T-cell (primary cell): ENCODE data around the gene TES. TPM values are rescaled to one million over a fixed set of nuclear protein-coding genes. Genes with fewer than 3 reads are reported as not detected.
"Not testable (repeated sequence)": the region's sequence is repeated elsewhere in the genome, so short reads cannot be mapped to it uniquely, and the experiment has no call there.

Experiments used
- ATAC-seq, 4 experiments: fragments of 200-7000 bp in 3 of 4; fragments of 150-1000 bp in 1 of 4; cut with Tn5 transposase; replicated peaks in 1 of 4; 1 replicate in 3 of 4; 2 replicates in 1 of 4; pipeline ENCODE4 v1.10.0; 2021; ENCODE audit warnings: moderate library complexity in 3 of 4, mild to moderate bottlenecking in 2 of 4, moderate number of reproducible peaks in 1 of 4
- CTCF ChIA-PET, 2 donors: fragments of 300-600 bp; sonication (Branson Sonifier 250); formaldehyde crosslinking; loops; one replicate each; lab custom pipeline; 2022; ENCODE audit warnings: antibody characterized with exemption in 2 of 2; lab: Charles Lee
- POLR2A ChIA-PET, 2 donors: fragments of 300-600 bp; sonication (Branson Sonifier 250); formaldehyde crosslinking; loops; one replicate each; lab custom pipeline; 2022; ENCODE audit warnings: antibody characterized with exemption in 2 of 2; lab: Charles Lee
- DNase-seq, 35 experiments: peaks; one replicate each; pipeline versions ENCODE4 v3.0.0 to v3.0.0-alpha.2; 2013 to 2023
- H3K27ac ChIP-seq: one replicate; pipeline ENCODE4 v1.5.1; 2013; ENCODE audit warnings: low read length
- H3K27me3 ChIP-seq, 2 experiments: replicated peaks in 1 of 2; 1 replicate in 1 of 2; 2 replicates in 1 of 2; pipeline versions ENCODE4 v1.6.1 to v1.7.0; 2013; ENCODE audit warnings: low read length in 1 of 2, mixed read lengths in 1 of 2; ENCODE audit not compliant: control insufficient read depth in 2 of 2, insufficient read depth in 2 of 2; ENCODE audit errors: extremely low read depth in 1 of 2
- H3K36me3 ChIP-seq, 2 donors: 1 replicate in 1 of 2; 2 replicates in 1 of 2; pipeline versions ENCODE4 v1.6.1 to v1.7.0; 2013; ENCODE audit warnings: low read length in 1 of 2; ENCODE audit not compliant: control insufficient read depth in 2 of 2, insufficient read depth in 1 of 2; ENCODE audit errors: extremely low read depth in 1 of 2
- H3K4me1 ChIP-seq, 2 experiments: 1 replicate in 1 of 2; 2 replicates in 1 of 2; pipeline versions ENCODE4 v1.6.1 to v1.7.0; 2013; ENCODE audit warnings: low read length in 2 of 2, mixed read lengths in 1 of 2; ENCODE audit not compliant: insufficient read depth in 2 of 2, control insufficient read depth in 1 of 2; ENCODE audit errors: extremely low read depth in 1 of 2
- H3K4me3 ChIP-seq, 2 donors: 1 replicate in 1 of 2; 2 replicates in 1 of 2; pipeline versions ENCODE4 v1.5.1 to v1.7.0; 2013; ENCODE audit warnings: mild to moderate bottlenecking in 2 of 2, low read length in 1 of 2, moderate library complexity in 1 of 2; ENCODE audit not compliant: control insufficient read depth in 1 of 2; ENCODE audit errors: extremely low read depth in 1 of 2
- H3K9me3 ChIP-seq: 2 replicates; pipeline ENCODE4 v1.7.0; 2013
- H3K27ac Mint-ChIP-seq, 2 donors: one replicate each; pipeline ENCODE4 v1.8.0; 2020 to 2021; ENCODE audit warnings: mild to moderate bottlenecking in 2 of 2, mixed read lengths in 2 of 2
- H3K27me3 Mint-ChIP-seq, 2 donors: one replicate each; pipeline ENCODE4 v1.8.0; 2021 to 2022; ENCODE audit warnings: mixed read lengths in 2 of 2
- H3K36me3 Mint-ChIP-seq: one replicate; pipeline ENCODE4 v1.8.0; 2021; ENCODE audit warnings: mixed read lengths
- H3K4me1 Mint-ChIP-seq, 3 donors: one replicate each; pipeline ENCODE4 v1.8.0; 2020 to 2022; ENCODE audit warnings: mixed read lengths in 3 of 3, mild to moderate bottlenecking in 1 of 3
- H3K4me3 Mint-ChIP-seq, 3 donors: one replicate each; pipeline ENCODE4 v1.8.0; 2020 to 2022; ENCODE audit warnings: mild to moderate bottlenecking in 3 of 3, mixed read lengths in 3 of 3, moderate library complexity in 3 of 3
- H3K9me3 Mint-ChIP-seq, 3 donors: one replicate each; pipeline ENCODE4 v1.8.0; 2020 to 2022; ENCODE audit warnings: mixed read lengths in 3 of 3
- WGBS: methylation state at CpG from one replicate; pipeline ENCODE4 v1.1.5; 2013; ENCODE audit warnings: missing lambda C conversion rate; ENCODE audit not compliant: insufficient coverage; 5-methylcytosine and 5-hydroxymethylcytosine counted together
- total RNA-seq, 35 experiments: library from RNA in 6 of 35; stranded (reverse) in 6 of 35; fragments of 120-200 nt in 1 of 35; gene quantifications; one replicate each; pipeline versions ENCODE4 v1.2.1 to v1.2.4 and lab custom pipeline; 2013 to 2026

TES gene
- total RNA-seq, 5 donors from 2014 or later (not counting 1 experiment from before 2014, with no cell fraction given), result 101 to 132 (median 117) TPM

GRCh38 chr7:116172353-116172752, 38.0 kb upstream of the TES start:
- POLR2A ChIA-PET, result no interaction called here
- H3K4me3 ChIP-seq, result no peak overlapping the region

GRCh38 chr7:116173051-116174028, 37.0 kb upstream of the TES start:
- no peaks in the 10 kb centered on the region for H3K27me3 ChIP-seq
- WGBS, result 82% methylated on average over 7 of the region's 8 CpGs
- Mint-ChIP-seq H3K9me3 (peaks cover 0 to 3% (median 3%) of the 10 kb centered on the region in 3 donors), H3K36me3 (no peaks in the 10 kb centered on the region), H3K4me1 (no peaks in the 10 kb centered on the region), H3K4me3 (no peak overlapping the region), H3K27me3 (peaks cover 4 to 8% of the 10 kb centered on the region in 2 donors), H3K27ac (no peak overlapping the region)
- no peak overlapping the region for H3K4me3 ChIP-seq
- POLR2A ChIA-PET, result no interaction called here
- no peaks in the 10 kb centered on the region for H3K4me1 ChIP-seq
- DNase-seq, result peak in 12 of 35 experiments; percentile 8 to 76 (median 18)
- CTCF ChIA-PET, result interaction anchor here (0.5 to 5.3 kb wide), 17 partner anchors 8 to 638 kb away, joined by 3 to 45 read pairs (median 7); no protein-coding TSS in a partner anchor
- no peaks in the 10 kb centered on the region for H3K36me3 ChIP-seq
- H3K27ac ChIP-seq, result no peak overlapping the region
- H3K9me3 ChIP-seq, result no peaks in the 10 kb centered on the region
- peak in 2 of 4 experiments; percentile 56 to 61 for ATAC-seq

More at GRCh38 chr7:116172353-116172752, 38.0 kb upstream of the TES start:
- H3K9me3 ChIP-seq, result no peaks in the 10 kb centered on the region
- Mint-ChIP-seq H3K9me3 (peaks cover 0 to 3% (median 3%) of the 10 kb centered on the region in 3 donors), H3K27me3 (peaks cover 4 to 8% of the 10 kb centered on the region in 2 donors), H3K36me3 (no peaks in the 10 kb centered on the region), H3K4me1 (peaks cover 2 to 3% (median 2%) of the 10 kb centered on the region in 3 donors), H3K27ac (no peak overlapping the region), H3K4me3 (no peak overlapping the region)
- no peaks in the 10 kb centered on the region for H3K4me1 ChIP-seq
- CTCF ChIA-PET, result interaction anchor here (0.5 to 5.3 kb wide), 15 partner anchors 8 to 758 kb away, joined by 3 to 45 read pairs (median 7); no protein-coding TSS in a partner anchor
- no peaks in the 10 kb centered on the region for H3K27me3 ChIP-seq
- no peaks in the 10 kb centered on the region for H3K36me3 ChIP-seq
- ATAC-seq (no peak), DNase-seq (no peak)
- no peak overlapping the region for H3K27ac ChIP-seq

GRCh38 chr7:116175095-116175494, 35.2 kb upstream of the TES start:
- CTCF ChIA-PET, result interaction anchor here (1.1 to 5.3 kb wide), 8 partner anchors 36 to 416 kb away, joined by 3 to 45 read pairs (median 10); no protein-coding TSS in a partner anchor
- not testable (repeated sequence) for DNase-seq, H3K9me3 ChIP-seq, H3K27ac Mint-ChIP-seq, H3K27me3 Mint-ChIP-seq, H3K27me3 ChIP-seq, H3K36me3 Mint-ChIP-seq, H3K36me3 ChIP-seq, H3K4me3 ChIP-seq, H3K4me3 Mint-ChIP-seq, H3K4me1 ChIP-seq, H3K27ac ChIP-seq, H3K4me1 Mint-ChIP-seq, ATAC-seq, H3K9me3 Mint-ChIP-seq
- no CpG with 5 or more reads among the region's 3 CpGs for WGBS
- POLR2A ChIA-PET, result interaction anchor here in 1 of 2 donors (1.2 kb wide), 1 partner anchor 42 kb away, joined by 3 read pairs; no protein-coding TSS in a partner anchor

- DNase-seq (no peak), ATAC-seq (no peak)
- ChIA-PET POLR2A (interaction anchor here (0.7 to 1.2 kb wide), 3 partner anchors 13 to 75 kb away, joined by 3 to 4 read pairs (median 3); no protein-coding TSS in a partner anchor), CTCF (interaction anchor here (0.7 to 8.7 kb wide), 13 partner anchors 27 to 634 kb away, joined by 3 to 450 read pairs (median 4); no protein-coding TSS in a partner anchor)
- WGBS, result 100% methylated on average over 2 of the region's 2 CpGs
- no peaks in the 10 kb centered on the region for H3K27me3 ChIP-seq
- Mint-ChIP-seq H3K27me3 (peaks cover 0 to 4% of the 10 kb centered on the region in 2 donors), H3K4me1 (peaks cover 0 to 7% (median 7%) of the 10 kb centered on the region in 3 donors), H3K9me3 (peaks cover 0 to 3% (median 3%) of the 10 kb centered on the region in 3 donors), H3K27ac (no peak overlapping the region), H3K4me3 (no peak overlapping the region), H3K36me3 (no peaks in the 10 kb centered on the region)
- no peak overlapping the region for H3K27ac ChIP-seq
- no peaks in the 10 kb centered on the region for H3K4me1 ChIP-seq
- no peaks in the 10 kb centered on the region for H3K9me3 ChIP-seq
- no peak overlapping the region for H3K4me3 ChIP-seq
- H3K36me3 ChIP-seq, result no peaks in the 10 kb centered on the region
These were observed 34.1 kb upstream of the TES start for GRCh38 chr7:116176226-116176625.

- ATAC-seq (no peak), DNase-seq (no peak)
- H3K36me3 ChIP-seq, result no peaks in the 10 kb centered on the region
- H3K27ac ChIP-seq, result no peak overlapping the region
- Mint-ChIP-seq H3K4me1 (peaks cover 0 to 8% (median 8%) of the 10 kb centered on the region in 3 donors), H3K4me3 (no peak overlapping the region), H3K27ac (no peak overlapping the region), H3K36me3 (no peaks in the 10 kb centered on the region), H3K27me3 (no peaks in the 10 kb centered on the region), H3K9me3 (peaks cover 0 to 3% (median 3%) of the 10 kb centered on the region in 3 donors)
- no peaks in the 10 kb centered on the region for H3K4me1 ChIP-seq
- WGBS, result 100% methylated on average over 1 of the region's 3 CpGs
- ChIA-PET CTCF (interaction anchor here (0.7 to 8.7 kb wide), 18 partner anchors 10 to 633 kb away, joined by 3 to 450 read pairs (median 4); no protein-coding TSS in a partner anchor), POLR2A (no interaction called here)
- H3K9me3 ChIP-seq, result no peaks in the 10 kb centered on the region
- no peaks in the 10 kb centered on the region for H3K27me3 ChIP-seq
- H3K4me3 ChIP-seq, result no peak overlapping the region
These were observed 33.3 kb upstream of the TES start for GRCh38 chr7:116177009-116177408.

- peak in 18 of 35 experiments; percentile 3 to 76 (median 18) for DNase-seq
- Histone ChIP-seq H3K36me3 (no peaks in the 10 kb centered on the region), H3K4me3 (no peak overlapping the region), H3K27ac (no peak overlapping the region), H3K27me3 (no peaks in the 10 kb centered on the region), H3K9me3 (no peaks in the 10 kb centered on the region), H3K4me1 (no peaks in the 10 kb centered on the region)
- CTCF ChIA-PET, result interaction anchor here (0.5 to 8.7 kb wide), 55 partner anchors 9 to 415 kb away, joined by 3 to 450 read pairs (median 4); partner anchors contain the start of gene TES (in 2 of the 2)
- peak; percentile 79 to 81 (median 80) for ATAC-seq
- WGBS, result no CpG with 5 or more reads among the region's 2 CpGs
- no peaks in the 10 kb centered on the region for H3K27me3 Mint-ChIP-seq
- no peaks in the 10 kb centered on the region for H3K36me3 Mint-ChIP-seq
- POLR2A ChIA-PET, result interaction anchor here in 1 of 2 donors (0.9 to 1.1 kb wide), 2 partner anchors 55 to 58 kb away, joined by 3 read pairs; no protein-coding TSS in a partner anchor
- H3K4me3 Mint-ChIP-seq, result no peak overlapping the region
- peaks cover 0 to 8% (median 8%) of the 10 kb centered on the region in 3 donors for H3K4me1 Mint-ChIP-seq
- peaks cover 0 to 5% (median 0%) of the 10 kb centered on the region in 3 donors for H3K9me3 Mint-ChIP-seq
- H3K27ac Mint-ChIP-seq, result no peak overlapping the region
These were observed 30.0 kb upstream of the TES start for GRCh38 chr7:116180302-116180701.
